ENCODE results near the gene MYO1G. TPM values are rescaled to one million over a fixed set of nuclear protein-coding genes. Genes with fewer than 3 reads are reported as not detected.
A peak's percentile ranks its signal among the peaks of the same experiment; 100 is the strongest.

The MYO1G gene
- total and polyA plus RNA-seq, 4 experiments from 2014 or later = 92.9 to 168 (median 119) TPM

- Mint-ChIP-seq H3K4me3 (peak within 1 kb of the TSS; percentile 94 to 99 (median 96)), H3K27ac (peak within 1 kb of the TSS; percentile 95 to 99 (median 97)), H3K4me1 (peaks cover 34 to 59% (median 45%) of the 10 kb centered on the region in 4 donors), H3K9me3 (peaks cover 0 to 4% (median 0%) of the 10 kb centered on the region in 8 donors), H3K36me3 (peaks cover 0 to 18% of the 10 kb centered on the region in 2 donors), H3K27me3 (no peaks in the 10 kb centered on the region)
- peak within 1 kb of the TSS; percentile 74 for H3K27ac ChIP-seq (ENCODE audit: low read depth, low read length)
- peak in 1 of 5 donors; percentile 54 for DNase-seq
- intact Hi-C loops (cut with micrococcal nuclease) = loop anchor here (1.0 kb wide), 2 partner anchors 27 to 152 kb away; partner anchors contain the start of gene H2AZ2
- ChIA-PET CTCF (ENCODE audit: partially characterized antibody) (interaction anchor here (0.7 to 9.9 kb wide), 17 partner anchors 11 to 147 kb away, joined by 3 to 150 read pairs (median 6); partner anchors contain the start of genes MYO1G and TBRG4), POLR2A (ENCODE audit: partially characterized antibody) (interaction anchor here (0.9 to 20.2 kb wide), 30 partner anchors 8 to 426 kb away, joined by 3 to 479 read pairs (median 5); partner anchors contain the start of genes DDX56, MYO1G, PURB and TBRG4)
- no peaks in the 10 kb centered on the region for H3K36me3 ChIP-seq (ENCODE audit: insufficient read depth, low read length)
- no peaks in the 10 kb centered on the region for H3K9me3 ChIP-seq (ENCODE audit: control insufficient read depth in 1 of 2, low read length in 2 of 2)
- peaks cover 62% of the 10 kb centered on the region for H3K4me1 ChIP-seq (ENCODE audit: insufficient read depth, low read length)
- no peaks in the 10 kb centered on the region for H3K27me3 ChIP-seq (ENCODE audit: insufficient read depth, low read length)
- peak within 1 kb of the TSS; percentile 53 to 84 for H3K4me3 ChIP-seq (ENCODE audit: low read length in 2 of 2)
These were observed 21.5 kb upstream of the MYO1G start, which contains the start of gene CCM2 for GRCh38 chr7:45000093-45001032. Gene CCM2, plus strand, starts transcription at chr7:45000201. Its CDS starts 133 bp downstream, at chr7:45000334.

- Mint-ChIP-seq H3K27ac (peak overlapping the region; percentile 94 to 99 (median 97)), H3K36me3 (peaks cover 0 to 17% of the 10 kb centered on the region in 2 donors), H3K4me3 (peak overlapping the region; percentile 94 to 99 (median 96)), H3K4me1 (peaks cover 38 to 63% (median 51%) of the 10 kb centered on the region in 4 donors), H3K9me3 (peaks cover 0 to 5% (median 0%) of the 10 kb centered on the region in 8 donors), H3K27me3 (no peaks in the 10 kb centered on the region)
- H3K9me3 ChIP-seq (ENCODE audit: control insufficient read depth in 1 of 2, low read length in 2 of 2) = no peaks in the 10 kb centered on the region
- ChIA-PET POLR2A (ENCODE audit: partially characterized antibody) (interaction anchor here (0.6 to 20.2 kb wide), 13 partner anchors 9 to 431 kb away, joined by 3 to 479 read pairs (median 5); partner anchors contain the start of genes MYO1G, PURB and TBRG4), CTCF (ENCODE audit: partially characterized antibody) (interaction anchor here (1.1 to 9.9 kb wide), 6 partner anchors 10 to 28 kb away, joined by 3 to 150 read pairs (median 15); partner anchors contain the start of gene MYO1G)
- no peaks in the 10 kb centered on the region for H3K36me3 ChIP-seq (ENCODE audit: insufficient read depth, low read length)
- peak overlapping the region; percentile 18 to 60 for H3K4me3 ChIP-seq (ENCODE audit: low read length in 2 of 2)
- intact Hi-C loops (cut with micrococcal nuclease) = loop anchor here (1.0 kb wide), 5 partner anchors 13 to 151 kb away; partner anchors contain the start of genes H2AZ2, MYO1G, PURB and TBRG4
- peaks cover 66% of the 10 kb centered on the region for H3K4me1 ChIP-seq (ENCODE audit: insufficient read depth, low read length)
- H3K27me3 ChIP-seq (ENCODE audit: insufficient read depth, low read length) = no peaks in the 10 kb centered on the region
- H3K27ac ChIP-seq (ENCODE audit: low read depth, low read length) = peak overlapping the region; percentile 74
- DNase-seq = peak; percentile 98 to 99 (median 99)
These were observed 20.7 kb upstream of the MYO1G start for GRCh38 chr7:44999245-45000092.

DNA sequence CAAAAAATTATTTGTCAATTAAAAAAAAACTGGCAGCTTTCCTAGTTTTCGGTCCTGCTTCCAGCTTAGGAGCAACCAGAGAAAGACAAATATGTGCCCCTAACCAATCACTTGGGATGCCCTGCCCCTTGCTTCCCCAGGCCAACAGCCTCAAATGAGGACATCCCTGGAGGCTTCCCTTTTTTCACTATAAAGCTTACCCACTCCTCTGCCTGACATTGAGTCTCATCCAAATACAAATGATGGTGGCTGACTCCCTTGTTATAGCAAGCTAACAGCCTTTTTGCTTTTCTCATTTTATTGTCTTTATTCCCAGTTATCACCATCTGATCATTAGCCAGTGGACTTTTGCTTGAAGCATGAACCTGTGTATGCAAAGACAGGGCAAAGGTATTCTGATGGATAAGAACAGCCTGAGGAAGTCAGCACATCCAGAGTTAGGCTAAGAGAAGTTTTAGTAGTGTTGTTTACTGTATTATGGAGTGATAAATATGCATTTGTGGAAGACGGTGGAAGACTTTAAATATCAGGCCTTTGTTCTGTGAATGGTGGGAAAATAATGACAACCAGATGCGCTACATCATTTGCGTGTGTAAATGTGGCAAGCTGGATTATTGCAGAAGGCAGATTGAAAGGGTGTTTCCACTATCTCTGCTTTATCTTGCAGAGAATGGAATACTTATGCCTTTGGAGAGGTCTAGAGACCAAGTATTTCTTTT, 19.5 kb upstream of the MYO1G start:
- H3K36me3 ChIP-seq (ENCODE audit: insufficient read depth, low read length) = no peaks in the 10 kb centered on the region
- intact Hi-C loops (cut with micrococcal nuclease) = no loop called here
- H3K9me3 ChIP-seq (ENCODE audit: control insufficient read depth in 1 of 2, low read length in 2 of 2) = no peaks in the 10 kb centered on the region
- POLR2A ChIA-PET (ENCODE audit: partially characterized antibody) = interaction anchor here (1.1 to 20.2 kb wide), 7 partner anchors 12 to 114 kb away, joined by 3 to 479 read pairs (median 5); partner anchors contain the start of gene MYO1G
- no peak overlapping the region for H3K4me3 ChIP-seq (ENCODE audit: low read length in 2 of 2)
- no peaks in the 10 kb centered on the region for H3K27me3 Mint-ChIP-seq
- peak overlapping the region; percentile 94 to 98 (median 96) for H3K27ac Mint-ChIP-seq
- peaks cover 0 to 5% (median 0%) of the 10 kb centered on the region in 8 donors for H3K9me3 Mint-ChIP-seq
- peaks cover 66% of the 10 kb centered on the region for H3K4me1 ChIP-seq (ENCODE audit: insufficient read depth, low read length)
- DNase-seq = no peak
- peaks cover 40 to 64% (median 50%) of the 10 kb centered on the region in 4 donors for H3K4me1 Mint-ChIP-seq
- H3K36me3 Mint-ChIP-seq = peaks cover 0 to 17% of the 10 kb centered on the region in 2 donors
- H3K4me3 Mint-ChIP-seq = peak overlapping the region; percentile 1 to 99 (median 96)
- H3K27ac ChIP-seq (ENCODE audit: low read depth, low read length) = peak overlapping the region; percentile 74
- CTCF ChIA-PET (ENCODE audit: partially characterized antibody) = interaction anchor here (0.7 to 9.9 kb wide), 7 partner anchors 9 to 137 kb away, joined by 3 to 150 read pairs (median 5); partner anchors contain the start of gene MYO1G
- H3K27me3 ChIP-seq (ENCODE audit: insufficient read depth, low read length) = no peaks in the 10 kb centered on the region

DNA sequence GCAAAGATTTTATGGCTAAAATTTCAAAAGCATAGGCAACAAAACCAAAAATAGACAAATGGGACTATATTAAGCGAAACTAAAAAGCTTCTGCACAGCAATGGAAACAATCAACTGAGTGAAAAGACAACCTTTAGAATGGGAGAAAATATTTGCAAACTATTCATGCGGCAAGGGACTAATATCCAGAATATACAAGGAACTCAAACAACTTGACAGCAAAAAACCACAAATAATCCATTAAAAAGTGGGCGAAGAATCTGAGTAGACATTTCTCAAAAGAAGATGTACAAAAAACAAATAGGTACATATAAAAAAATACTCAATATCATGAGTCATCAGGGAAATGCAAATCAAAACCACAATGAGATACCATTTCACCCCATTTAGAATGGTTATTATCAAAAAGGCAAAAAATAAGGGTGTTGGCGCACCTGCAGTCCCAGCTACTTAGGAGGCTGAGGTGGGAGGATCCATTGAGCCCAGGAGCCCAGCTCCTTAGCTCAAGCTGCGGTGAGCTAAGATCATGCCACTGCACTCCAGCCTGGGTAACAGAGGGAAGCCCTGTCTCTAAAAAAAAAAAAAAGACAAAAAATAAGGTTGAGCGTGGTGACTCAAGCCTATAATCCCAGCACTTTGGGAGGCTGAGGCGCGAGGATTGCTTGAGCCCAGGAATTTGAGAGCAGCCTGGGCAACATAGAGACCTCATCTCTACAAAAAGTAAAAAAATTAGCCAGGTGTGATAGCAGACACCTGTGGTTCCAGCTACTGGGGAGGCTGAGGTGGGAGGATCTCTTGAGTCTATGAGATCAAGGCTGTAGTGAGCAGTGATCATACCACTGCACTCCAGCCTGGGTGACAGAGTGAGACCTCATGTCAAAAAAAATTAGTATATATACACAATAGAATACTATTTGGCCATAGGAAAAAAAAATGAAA, 17.0 kb upstream of the MYO1G start:
- ChIA-PET CTCF (ENCODE audit: partially characterized antibody) (interaction anchor here (1.1 to 9.9 kb wide), 9 partner anchors 10 to 140 kb away, joined by 3 to 150 read pairs (median 3); partner anchors contain the start of gene MYO1G), POLR2A (ENCODE audit: partially characterized antibody) (interaction anchor here (0.5 to 20.2 kb wide), 8 partner anchors 9 to 364 kb away, joined by 3 to 479 read pairs (median 4); partner anchors contain the start of gene MYO1G)
- no peaks in the 10 kb centered on the region for H3K27me3 Mint-ChIP-seq
- no peaks in the 10 kb centered on the region for H3K27me3 ChIP-seq (ENCODE audit: insufficient read depth, low read length)
- DNase-seq = peak; percentile 47 to 73 (median 52)
- peaks cover 28 to 57% (median 41%) of the 10 kb centered on the region in 4 donors for H3K4me1 Mint-ChIP-seq
- intact Hi-C loops (cut with micrococcal nuclease) = loop anchor here (1.0 kb wide), 1 partner anchor 10 kb away; no protein-coding TSS in a partner anchor
- no peaks in the 10 kb centered on the region for H3K9me3 ChIP-seq (ENCODE audit: control insufficient read depth in 1 of 2, low read length in 2 of 2)
- peaks cover 43% of the 10 kb centered on the region for H3K4me1 ChIP-seq (ENCODE audit: insufficient read depth, low read length)
- peak overlapping the region; percentile 90 to 98 (median 93) for H3K27ac Mint-ChIP-seq
- peaks cover 0 to 10% of the 10 kb centered on the region in 2 donors for H3K36me3 Mint-ChIP-seq
- peak overlapping the region; percentile 20 to 24 for H3K4me3 ChIP-seq (ENCODE audit: low read length in 2 of 2)
- no peaks in the 10 kb centered on the region for H3K36me3 ChIP-seq (ENCODE audit: insufficient read depth, low read length)
- H3K9me3 Mint-ChIP-seq = peaks cover 0 to 5% (median 0%) of the 10 kb centered on the region in 8 donors
- H3K4me3 Mint-ChIP-seq = peak overlapping the region; percentile 34 to 83 (median 67)
- H3K27ac ChIP-seq (ENCODE audit: low read depth, low read length) = peak overlapping the region; percentile 25

GRCh38 chr7:44994877-44995554, 16.2 kb upstream of the MYO1G start:
- peak overlapping the region; percentile 90 to 98 (median 93) for H3K27ac Mint-ChIP-seq
- H3K9me3 Mint-ChIP-seq = peaks cover 0 to 5% (median 0%) of the 10 kb centered on the region in 8 donors
- no peaks in the 10 kb centered on the region for H3K9me3 ChIP-seq (ENCODE audit: control insufficient read depth in 1 of 2, low read length in 2 of 2)
- H3K27ac ChIP-seq (ENCODE audit: low read depth, low read length) = peak overlapping the region; percentile 25
- no peaks in the 10 kb centered on the region for H3K27me3 ChIP-seq (ENCODE audit: insufficient read depth, low read length)
- ChIA-PET POLR2A (ENCODE audit: partially characterized antibody) (interaction anchor here (1.3 to 20.2 kb wide), 5 partner anchors 8 to 37 kb away, joined by 6 to 479 read pairs (median 96); partner anchors contain the start of gene MYO1G), CTCF (ENCODE audit: partially characterized antibody) (interaction anchor here (2.8 to 9.9 kb wide), 2 partner anchors 21 kb away, joined by 12 to 150 read pairs; no protein-coding TSS in a partner anchor)
- H3K36me3 ChIP-seq (ENCODE audit: insufficient read depth, low read length) = no peaks in the 10 kb centered on the region
- H3K27me3 Mint-ChIP-seq = no peaks in the 10 kb centered on the region
- peaks cover 28 to 56% (median 41%) of the 10 kb centered on the region in 4 donors for H3K4me1 Mint-ChIP-seq
- intact Hi-C loops (cut with micrococcal nuclease) = loop anchor here (1.0 kb wide), 1 partner anchor 9 kb away; no protein-coding TSS in a partner anchor
- DNase-seq = peak in 2 of 5 donors; percentile 35 to 46
- peaks cover 40% of the 10 kb centered on the region for H3K4me1 ChIP-seq (ENCODE audit: insufficient read depth, low read length)
- peak overlapping the region; percentile 20 to 24 for H3K4me3 ChIP-seq (ENCODE audit: low read length in 2 of 2)
- H3K4me3 Mint-ChIP-seq = peak overlapping the region; percentile 16 to 83 (median 67)
- peaks cover 0 to 10% of the 10 kb centered on the region in 2 donors for H3K36me3 Mint-ChIP-seq
